Mucosa of gallbladder (tissue), 1 donor: ENCODE results near the gene APOD. TPM values are rescaled to one million over a fixed set of nuclear protein-coding genes. Genes with fewer than 3 reads are reported as not detected.

Source experiments
- DNase-seq: peaks from one replicate; pipeline ENCODE4 v3.0.0-alpha.2; 2020; ENCODE audit warnings: low spot score
- total RNA-seq: library from RNA; stranded (reverse); gene quantifications from one replicate; pipeline ENCODE4 v1.2.1, GENCODE V29; 2021
- donor health status: DM: no; HTN: no; CAD: no.

Gene APOD
- total RNA-seq, 1 donor from 2014 or later = 51.8 TPM

DNA sequence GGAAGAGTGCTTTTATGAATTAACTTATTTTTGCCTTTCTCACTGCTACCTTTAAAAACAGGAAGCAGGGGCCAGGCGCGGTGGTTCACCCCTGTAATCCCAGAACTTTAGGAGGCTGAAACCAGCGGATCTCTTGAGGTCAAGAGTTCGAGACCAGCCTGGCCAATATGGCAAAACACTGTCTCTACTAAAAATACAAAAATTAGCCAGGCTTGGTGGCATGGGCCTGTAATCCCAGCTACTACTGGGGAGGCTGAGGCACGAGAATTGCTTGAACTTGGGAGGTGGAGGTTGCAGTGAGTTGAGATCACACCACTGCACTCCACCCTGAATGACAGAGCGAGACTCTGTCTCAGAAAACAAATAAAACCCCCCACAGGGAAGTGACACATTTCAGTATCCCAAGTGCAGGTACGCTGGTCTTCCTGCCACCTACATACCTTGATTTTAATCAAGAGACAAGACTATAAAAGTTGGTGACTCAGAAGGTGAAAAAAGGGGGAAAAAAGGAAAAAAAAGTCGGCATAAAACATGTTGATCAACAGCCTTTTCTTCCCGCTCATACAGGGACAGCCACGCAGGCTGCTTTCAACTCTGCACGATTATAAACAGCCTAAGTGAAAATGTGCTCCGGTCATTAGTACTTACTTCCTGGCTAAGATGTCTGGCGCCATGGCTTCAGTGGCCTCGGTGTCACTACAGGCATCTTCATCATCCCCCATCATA lies 59.4 kb downstream of the APOD start:
- no peak for DNase-seq

GRCh38 chr3:195522254-195523023 lies 61.3 kb downstream of the APOD start:
- DNase-seq = no peak

Other genes starting within 250 kb of the APOD start
- 47.0 TPM for gene ACAP2, start 140.9 kb downstream of the APOD start, total RNA-seq
- 68.1 TPM for gene PPP1R2, start 40.6 kb downstream of the APOD start, total RNA-seq
- 198 TPM for gene MUC20, start 137.0 kb upstream of the APOD start, total RNA-seq
- gene MUC4, start 228.0 kb upstream of the APOD start, total RNA-seq = 0.14 TPM